Skeletal muscle tissue (tissue), 4 donors: Measurements from ENCODE around the gene GAS2L2. TPM values are rescaled to one million over a fixed set of nuclear protein-coding genes. Genes with fewer than 3 reads are reported as not detected.

Experiments
- H3K27ac ChIP-seq: one replicate; pipeline ENCODE4 v1.7.0; 2013; ENCODE audit warnings: mild to moderate bottlenecking, low read depth, low read length, inconsistent platforms
- H3K27me3 ChIP-seq, 3 donors: one replicate each; pipeline ENCODE4 v1.7.0; 2013; ENCODE audit warnings: low read length in 3 of 3; ENCODE audit not compliant: control insufficient read depth in 3 of 3, insufficient read depth in 3 of 3
- H3K36me3 ChIP-seq, 3 donors: one replicate each; pipeline ENCODE4 v1.7.0; 2013; ENCODE audit warnings: low read length in 3 of 3; ENCODE audit not compliant: control insufficient read depth in 3 of 3, insufficient read depth in 3 of 3
- H3K4me1 ChIP-seq, 3 donors: one replicate each; pipeline ENCODE4 v1.7.0; 2013; ENCODE audit warnings: low read length in 3 of 3, mild to moderate bottlenecking in 3 of 3; ENCODE audit not compliant: control insufficient read depth in 3 of 3, insufficient read depth in 3 of 3
- H3K4me3 ChIP-seq, 3 donors: one replicate each; pipeline ENCODE4 v1.7.0; 2013; ENCODE audit warnings: low read length in 3 of 3
- H3K9ac ChIP-seq, 3 donors: one replicate each; pipeline ENCODE4 v1.7.0; 2013; ENCODE audit warnings: low read length in 3 of 3, mild to moderate bottlenecking in 3 of 3, moderate library complexity in 2 of 3, low read depth in 1 of 3
- H3K9me3 ChIP-seq, 3 donors: one replicate each; pipeline ENCODE4 v1.7.0; 2013; ENCODE audit warnings: low read length in 3 of 3; ENCODE audit not compliant: control insufficient read depth in 3 of 3
- total RNA-seq: library from RNA; depleted of rRNA; stranded (reverse); fragments of >200 nt; gene quantifications from one replicate; pipeline ENCODE4 v1.2.3, GENCODE V29; 2014
- donor health status: Osteomylitis.

GAS2L2 gene
- total RNA-seq, 1 donor from 2014 or later: not detected

DNA sequence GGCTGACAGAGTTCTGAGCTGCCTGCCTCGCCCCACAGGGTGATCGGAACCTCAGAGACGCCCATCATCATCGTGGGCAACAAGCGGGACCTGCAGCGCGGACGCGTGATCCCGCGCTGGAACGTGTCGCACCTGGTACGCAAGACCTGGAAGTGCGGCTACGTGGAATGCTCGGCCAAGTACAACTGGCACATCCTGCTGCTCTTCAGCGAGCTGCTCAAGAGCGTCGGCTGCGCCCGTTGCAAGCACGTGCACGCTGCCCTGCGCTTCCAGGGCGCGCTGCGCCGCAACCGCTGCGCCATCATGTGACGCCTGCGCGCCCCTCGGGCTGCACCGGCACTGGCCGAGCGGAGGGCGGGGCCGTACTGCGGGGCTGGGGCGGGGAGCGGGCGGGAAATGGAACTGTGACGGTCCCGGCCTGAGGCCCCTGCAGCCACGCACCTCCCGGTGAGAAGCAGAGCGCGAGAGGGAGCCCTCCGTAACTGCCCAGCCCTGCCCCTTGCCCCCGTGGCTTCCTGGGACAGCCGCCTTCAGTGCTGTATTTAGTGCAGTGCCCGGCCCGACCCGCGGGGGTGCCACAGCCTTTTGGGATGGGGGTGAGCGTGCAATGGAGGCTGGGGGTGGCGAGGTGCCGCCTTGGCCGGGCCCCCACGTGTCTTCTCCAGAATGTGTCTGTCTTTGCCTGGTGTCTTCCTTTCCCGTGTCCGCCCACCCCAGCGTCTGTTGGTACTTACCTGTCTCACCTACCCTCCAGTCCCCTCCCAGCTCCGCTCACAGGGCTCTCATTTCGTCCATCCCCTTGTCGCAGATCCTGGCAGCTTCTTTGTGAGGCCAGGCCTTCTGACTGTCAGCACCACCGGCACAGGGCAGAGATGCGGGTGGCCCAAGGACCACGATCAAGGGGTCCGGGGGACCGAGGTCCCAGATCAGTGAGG lies 11.8 kb downstream of the GAS2L2 start:
- peaks cover 33 to 38% (median 33%) of the 10 kb centered on the region in 3 donors for H3K27me3 ChIP-seq
- H3K4me1 ChIP-seq: peaks cover 4 to 11% (median 11%) of the 10 kb centered on the region in 3 donors
- no peak overlapping the region for H3K27ac ChIP-seq
- no peaks in the 10 kb centered on the region for H3K9me3 ChIP-seq
- peak overlapping the region in 1 of 3 donors; percentile 16 for H3K9ac ChIP-seq
- peak overlapping the region in 2 of 3 donors; percentile 50 to 64 for H3K4me3 ChIP-seq
- no peaks in the 10 kb centered on the region for H3K36me3 ChIP-seq

DNA sequence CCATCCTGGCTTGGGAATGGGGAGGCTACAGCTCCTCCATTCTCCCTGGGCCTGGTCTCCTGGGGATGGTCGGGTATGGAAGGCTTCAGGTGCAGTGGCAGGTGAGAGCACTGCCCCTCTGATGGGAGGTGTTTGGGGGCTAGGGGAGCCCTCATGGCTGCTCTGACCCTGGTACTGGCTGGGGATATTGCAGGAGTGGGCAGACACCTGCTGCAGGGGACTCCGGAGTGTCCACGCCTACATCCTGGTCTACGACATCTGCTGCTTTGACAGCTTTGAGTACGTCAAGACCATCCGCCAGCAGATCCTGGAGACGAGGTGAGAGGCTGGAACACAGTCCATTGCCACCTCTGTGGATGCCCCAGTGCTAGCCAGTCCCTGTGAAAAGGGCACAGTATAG lies 12.8 kb downstream of the GAS2L2 start:
- H3K4me1 ChIP-seq: peaks cover 4 to 11% (median 11%) of the 10 kb centered on the region in 3 donors
- no peak overlapping the region for H3K27ac ChIP-seq
- H3K9ac ChIP-seq: no peak overlapping the region
- H3K27me3 ChIP-seq: peaks cover 33 to 38% (median 33%) of the 10 kb centered on the region in 3 donors
- no peak overlapping the region for H3K4me3 ChIP-seq
- H3K36me3 ChIP-seq: no peaks in the 10 kb centered on the region
- H3K9me3 ChIP-seq: no peaks in the 10 kb centered on the region

DNA sequence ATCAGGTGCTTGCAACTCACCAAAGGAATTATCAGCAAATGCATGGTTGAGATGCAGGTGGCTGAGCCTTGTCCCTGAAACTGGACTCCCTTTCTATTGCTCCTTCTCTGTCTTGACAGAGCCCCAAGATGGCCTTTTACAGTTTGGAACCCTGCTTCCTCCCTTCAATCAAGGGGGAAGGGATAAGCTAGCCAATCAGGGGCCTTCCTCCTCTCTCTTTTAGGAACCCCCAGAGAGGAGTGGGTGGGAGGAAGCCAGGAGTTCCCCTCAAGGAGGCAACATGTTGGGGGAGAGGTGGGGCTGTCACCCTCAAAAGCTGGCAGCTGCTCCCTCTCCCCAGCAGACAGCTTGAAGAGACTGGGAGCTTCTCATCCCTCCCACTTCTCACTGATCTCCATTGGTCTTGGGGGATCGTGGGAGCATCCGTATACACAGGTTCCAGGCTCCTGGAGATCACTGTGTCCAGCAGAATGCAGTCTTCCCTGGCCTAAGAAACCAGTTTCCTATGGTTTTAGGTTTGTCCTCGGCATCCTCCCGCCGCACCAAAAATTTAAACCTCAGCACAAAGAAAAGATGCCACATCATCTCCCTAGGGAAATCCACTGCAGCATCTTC lies 14.4 kb downstream of the GAS2L2 start:
- Histone ChIP-seq H3K4me1 (peaks cover 4 to 11% (median 11%) of the 10 kb centered on the region in 3 donors), H3K9ac (no peak overlapping the region), H3K27ac (no peak overlapping the region), H3K4me3 (no peak overlapping the region), H3K27me3 (peaks cover 29 to 31% (median 30%) of the 10 kb centered on the region in 3 donors), H3K36me3 (no peaks in the 10 kb centered on the region), H3K9me3 (no peaks in the 10 kb centered on the region)

DNA sequence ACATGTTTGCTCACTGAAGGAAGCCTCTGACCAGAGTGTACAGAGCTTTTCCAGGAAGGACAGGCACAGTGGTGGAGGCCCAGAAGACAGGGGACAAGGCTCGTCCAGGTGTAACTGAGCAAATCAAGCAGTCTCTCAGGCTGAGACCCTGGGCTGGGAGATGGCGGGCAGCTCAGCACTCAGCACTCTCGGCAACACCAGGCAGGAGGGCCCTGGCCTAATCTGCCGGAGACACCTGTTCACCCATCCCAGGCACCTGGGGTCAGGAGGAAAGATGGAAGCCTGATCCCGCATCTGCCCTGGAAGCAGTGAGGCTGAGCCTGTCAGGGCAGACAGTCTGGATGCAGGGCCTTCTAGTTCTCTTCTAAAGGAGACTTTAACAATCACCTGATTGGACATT lies 16.8 kb downstream of the GAS2L2 start:
- peaks cover 6 to 12% (median 9%) of the 10 kb centered on the region in 3 donors for H3K4me1 ChIP-seq
- H3K9ac ChIP-seq: no peak overlapping the region
- peaks cover 9 to 11% (median 11%) of the 10 kb centered on the region in 3 donors for H3K27me3 ChIP-seq
- H3K36me3 ChIP-seq: no peaks in the 10 kb centered on the region
- no peak overlapping the region for H3K4me3 ChIP-seq
- H3K9me3 ChIP-seq: no peaks in the 10 kb centered on the region
- H3K27ac ChIP-seq: no peak overlapping the region

DNA sequence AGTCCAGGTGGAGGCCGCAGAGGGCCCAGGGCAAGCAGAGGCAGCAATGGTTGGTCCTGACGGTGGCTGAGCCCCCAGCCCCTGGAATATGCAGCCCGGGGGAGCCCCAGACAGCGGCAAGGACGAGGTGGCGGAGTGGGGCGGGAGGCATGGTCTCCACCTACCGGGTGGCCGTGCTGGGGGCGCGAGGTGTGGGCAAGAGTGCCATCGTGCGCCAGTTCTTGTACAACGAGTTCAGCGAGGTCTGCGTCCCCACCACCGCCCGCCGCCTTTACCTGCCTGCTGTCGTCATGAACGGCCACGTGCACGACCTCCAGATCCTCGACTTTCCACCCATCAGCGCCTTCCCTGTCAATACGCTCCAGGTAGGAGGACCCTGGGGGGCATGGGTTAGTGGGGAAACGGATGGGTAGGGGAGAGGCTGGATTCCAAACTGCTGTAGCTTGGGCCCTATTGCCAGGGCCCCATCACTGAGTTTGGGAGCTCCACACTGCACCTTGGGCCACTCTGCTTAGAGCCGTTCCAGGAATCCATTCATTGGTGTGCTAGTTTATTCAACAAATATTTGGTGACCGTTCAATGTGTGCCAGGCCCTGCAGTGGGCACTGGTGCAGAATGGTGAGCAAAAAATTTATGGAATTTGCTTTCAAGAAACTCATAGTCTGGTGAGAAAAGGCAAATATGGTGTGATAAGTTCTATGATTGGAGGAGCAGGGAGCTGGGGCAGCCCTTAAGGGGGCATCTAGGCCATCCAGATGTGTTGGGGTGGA lies 17.8 kb downstream of the GAS2L2 start:
- H3K27ac ChIP-seq: no peak overlapping the region
- peaks cover 10 to 17% (median 12%) of the 10 kb centered on the region in 3 donors for H3K4me1 ChIP-seq
- no peaks in the 10 kb centered on the region for H3K36me3 ChIP-seq
- H3K9me3 ChIP-seq: no peaks in the 10 kb centered on the region
- no peak overlapping the region for H3K4me3 ChIP-seq
- no peak overlapping the region for H3K9ac ChIP-seq
- H3K27me3 ChIP-seq: peaks cover 2 to 4% (median 3%) of the 10 kb centered on the region in 3 donors

DNA sequence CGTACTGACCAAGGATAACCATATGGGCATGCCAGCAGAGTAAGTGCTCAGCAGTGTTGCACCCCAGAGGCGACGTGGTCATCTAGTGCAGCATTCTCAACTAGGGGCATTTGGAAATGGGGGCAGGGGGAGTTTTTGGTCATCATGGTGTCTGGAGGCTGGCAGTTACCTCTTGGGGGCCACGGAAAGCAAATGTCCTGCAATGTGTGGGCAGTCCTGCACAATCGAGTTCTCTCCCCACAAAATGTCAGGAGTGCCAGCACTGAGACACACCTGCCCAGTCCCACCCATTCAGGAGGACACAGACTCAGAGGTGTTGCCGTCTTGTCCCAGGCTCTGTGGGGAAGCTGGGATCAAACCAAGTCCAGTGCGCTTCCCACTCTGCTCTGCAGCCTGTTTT lies 18.6 kb downstream of the GAS2L2 start:
- Histone ChIP-seq H3K27me3 (no peaks in the 10 kb centered on the region), H3K36me3 (no peaks in the 10 kb centered on the region), H3K9me3 (no peaks in the 10 kb centered on the region), H3K4me3 (no peak overlapping the region), H3K27ac (no peak overlapping the region), H3K4me1 (peaks cover 10 to 17% (median 12%) of the 10 kb centered on the region in 3 donors), H3K9ac (no peak overlapping the region)

DNA sequence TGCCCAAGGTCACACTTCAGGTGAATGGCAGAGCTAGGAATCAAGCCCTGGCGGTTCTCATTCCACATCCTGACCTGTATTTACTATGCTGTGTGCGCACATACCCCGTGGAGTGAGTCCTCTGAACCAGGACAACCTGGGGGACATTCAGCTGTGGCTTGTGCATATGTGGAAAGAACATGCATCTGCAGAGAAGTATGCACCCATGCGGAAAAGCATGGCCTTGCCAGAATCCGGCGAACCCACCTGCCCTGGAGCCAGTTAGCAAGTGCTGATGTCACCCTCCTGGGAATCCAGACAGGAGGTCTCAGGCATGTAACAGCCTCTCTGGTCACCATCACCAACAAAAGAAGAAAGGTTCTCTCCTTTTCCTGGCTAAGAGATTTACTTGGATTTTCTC lies 19.7 kb downstream of the GAS2L2 start:
- H3K9ac ChIP-seq: no peak overlapping the region
- H3K36me3 ChIP-seq: peaks cover 0 to 2% (median 0%) of the 10 kb centered on the region in 3 donors
- H3K4me1 ChIP-seq: peaks cover 10 to 17% (median 12%) of the 10 kb centered on the region in 3 donors
- H3K4me3 ChIP-seq: no peak overlapping the region
- no peak overlapping the region for H3K27ac ChIP-seq
- H3K27me3 ChIP-seq: no peaks in the 10 kb centered on the region
- no peaks in the 10 kb centered on the region for H3K9me3 ChIP-seq

DNA sequence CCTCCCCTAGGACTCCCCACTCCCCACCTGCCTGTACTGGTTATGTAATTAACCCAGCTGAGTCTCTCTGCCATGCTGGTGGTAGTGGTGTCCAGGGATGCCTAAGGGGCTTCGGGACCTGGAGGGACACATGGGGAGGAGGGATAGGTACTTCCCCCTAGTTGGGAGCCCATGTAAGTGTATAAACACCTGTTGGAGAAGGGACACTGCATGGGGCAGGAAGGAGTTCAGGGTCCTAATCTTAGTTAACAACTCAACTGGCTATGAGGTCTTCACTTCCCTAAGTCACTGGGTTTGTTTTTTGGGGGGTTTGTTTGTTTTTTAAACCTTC lies 20.3 kb downstream of the GAS2L2 start:
- Histone ChIP-seq H3K27ac (no peak overlapping the region), H3K9me3 (no peaks in the 10 kb centered on the region), H3K4me1 (peaks cover 10 to 17% (median 12%) of the 10 kb centered on the region in 3 donors), H3K36me3 (peaks cover 0 to 2% (median 0%) of the 10 kb centered on the region in 3 donors), H3K9ac (peak overlapping the region in 1 of 3 donors; percentile 72), H3K4me3 (peak overlapping the region in 2 of 3 donors; percentile 66 to 68), H3K27me3 (no peaks in the 10 kb centered on the region)

DNA sequence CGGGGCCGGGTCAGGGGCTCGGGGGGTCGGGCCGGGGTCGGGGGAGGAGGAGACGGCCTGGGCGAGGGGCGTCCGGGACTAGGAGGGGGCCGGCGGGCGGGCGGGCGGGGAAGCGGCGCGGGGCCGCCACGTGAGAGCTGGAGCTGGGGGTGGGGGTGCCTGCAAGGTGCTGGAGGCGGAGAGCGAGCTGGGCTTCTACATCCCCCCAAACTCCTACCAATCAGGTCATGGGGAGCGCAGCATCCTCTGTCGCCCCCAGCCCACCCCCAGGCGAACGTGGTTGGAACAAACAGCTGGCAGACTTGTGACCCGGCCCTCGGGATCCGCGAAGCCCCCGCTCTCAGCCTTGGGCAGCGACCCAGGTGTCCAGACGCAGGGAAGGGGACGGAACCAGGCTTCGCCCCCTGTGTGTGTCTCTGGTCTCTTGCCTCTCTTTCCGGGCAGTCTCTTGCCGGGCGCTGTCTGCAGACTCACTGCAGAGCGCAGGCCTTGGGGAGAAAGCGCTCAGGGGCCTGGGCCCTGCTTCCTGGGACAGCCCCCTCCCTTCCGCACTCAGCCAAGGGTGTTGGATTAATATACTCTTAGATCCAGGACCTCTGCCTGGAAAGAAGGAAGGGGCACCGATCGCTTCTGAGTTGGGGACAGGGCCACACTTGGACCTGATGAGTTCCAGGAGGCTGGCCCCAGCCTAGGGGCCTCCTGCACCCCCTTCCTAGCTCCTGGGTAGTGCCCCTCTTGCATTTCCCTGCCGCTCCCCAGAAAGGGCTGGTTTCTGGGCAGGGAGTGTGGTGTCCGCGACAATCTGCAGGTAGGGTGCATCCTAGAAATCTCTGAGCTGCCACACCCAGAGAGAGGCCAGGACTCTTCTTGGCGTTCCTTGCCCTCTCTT lies 20.9 kb downstream of the GAS2L2 start:
- Histone ChIP-seq H3K36me3 (peaks cover 0 to 2% (median 0%) of the 10 kb centered on the region in 3 donors), H3K9me3 (no peaks in the 10 kb centered on the region), H3K27ac (no peak overlapping the region), H3K9ac (peak overlapping the region; percentile 62 to 72 (median 68)), H3K4me3 (peak overlapping the region; percentile 66 to 76 (median 72)), H3K27me3 (no peaks in the 10 kb centered on the region), H3K4me1 (peaks cover 11 to 17% (median 12%) of the 10 kb centered on the region in 3 donors)
